GM12892 (cell line): ENCODE measurements around the gene POLR1A.

Source experiments
- POLR2A ChIP-seq: IDR thresholded peaks from 2 replicates; pipeline ENCODE4 v1.6.1; 2011; ENCODE audit warnings: low read depth, low read length, control low read depth
- TAF1 ChIP-seq: IDR thresholded peaks from 2 replicates; pipeline ENCODE4 v1.6.1; 2011; ENCODE audit warnings: low read depth, mild to moderate bottlenecking, control low read depth, low read length, borderline replicate concordance

DNA sequence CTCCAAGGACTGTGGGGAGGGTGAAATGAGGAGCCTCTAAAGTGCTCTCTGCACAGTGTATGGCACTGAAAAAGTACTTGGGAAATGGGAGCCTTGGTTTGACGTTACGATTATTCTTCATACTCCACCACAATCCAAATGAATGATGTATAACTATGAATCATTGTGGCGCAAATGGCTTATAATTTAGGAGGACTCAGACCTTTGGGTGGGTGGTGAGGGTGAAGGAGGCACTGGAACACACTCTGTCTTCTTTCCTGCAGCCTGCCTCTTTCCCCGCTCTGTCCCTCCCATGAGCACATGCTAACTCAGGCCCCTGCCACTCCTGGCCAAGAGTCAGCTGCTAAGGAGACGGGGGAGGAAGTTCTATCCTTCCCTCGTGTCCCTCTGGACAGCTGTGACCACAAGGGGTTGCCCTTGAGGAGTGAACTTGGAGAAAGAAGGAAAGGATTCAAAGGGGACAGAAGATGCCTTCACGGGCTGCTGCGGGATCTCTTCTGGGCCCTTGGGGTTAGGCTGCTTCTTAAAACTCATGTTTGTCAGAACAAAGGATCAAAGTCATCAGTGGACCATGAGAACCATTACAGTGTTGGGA, 36.5 kb downstream of the POLR1A start:
- no peak for TF ChIP-seq POLR2A
- no peak for TF ChIP-seq TAF1
